ENCODE measurements around the gene CCM2.

The CCM2 gene

DNA sequence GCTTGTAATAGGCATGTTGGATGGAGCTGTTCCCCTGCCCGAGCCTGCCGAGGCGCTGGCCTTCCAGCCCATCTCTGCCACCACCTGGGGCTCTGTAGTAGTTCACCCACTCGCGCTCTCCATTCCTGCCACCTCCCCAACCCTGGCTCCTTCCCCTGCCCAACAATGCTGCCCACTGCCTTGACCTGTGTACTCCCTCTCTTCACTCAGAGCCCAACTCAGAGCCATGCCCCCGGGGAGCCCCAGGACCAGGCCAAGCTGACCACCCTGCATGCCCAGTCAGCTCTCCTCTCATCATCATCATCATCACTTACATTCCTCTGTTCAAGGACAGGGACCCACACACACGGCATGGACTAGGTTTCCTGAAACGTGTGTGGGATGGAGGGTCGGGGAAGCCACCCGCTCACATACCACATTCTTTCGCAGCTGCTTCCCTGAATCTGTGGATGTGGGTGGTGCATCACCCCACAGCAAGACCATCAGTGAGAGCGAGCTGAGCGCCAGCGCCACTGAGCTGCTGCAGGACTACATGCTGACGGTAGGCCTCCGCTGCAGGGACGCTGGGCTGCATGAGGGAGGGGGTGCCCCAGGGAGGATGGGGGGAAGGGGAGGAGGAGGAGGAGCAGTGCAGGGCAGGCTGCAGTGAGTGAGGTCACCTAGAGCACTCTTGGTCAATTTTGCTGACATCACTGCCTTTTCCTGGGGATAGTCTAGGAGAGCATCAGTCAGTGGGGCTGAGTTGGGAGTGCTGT lies 73.2 kb downstream of the CCM2 start:
- H3K79me2 ChIP-seq (ENCODE audit: low read length), result peaks cover 49% of the 10 kb centered on the region
- H3K36me3 ChIP-seq (replicated peaks; ENCODE audit: insufficient read depth, low read length), result peaks cover 15% of the 10 kb centered on the region
- no peak overlapping the region for H3K9ac ChIP-seq (ENCODE audit: low read length)
- no peaks in the 10 kb centered on the region for H3F3A ChIP-seq (ENCODE audit: insufficient read depth, low read length)
- TF ChIP-seq EZH2phosphoT487 (IDR thresholded peaks at IDR 0.05; ENCODE audit: low read length), result no peak
- TF ChIP-seq EZH2 (optimal IDR thresholded peaks at IDR 0.05; ENCODE audit: low read depth, low read length), result no peak
- TF ChIP-seq, protein P1, sequence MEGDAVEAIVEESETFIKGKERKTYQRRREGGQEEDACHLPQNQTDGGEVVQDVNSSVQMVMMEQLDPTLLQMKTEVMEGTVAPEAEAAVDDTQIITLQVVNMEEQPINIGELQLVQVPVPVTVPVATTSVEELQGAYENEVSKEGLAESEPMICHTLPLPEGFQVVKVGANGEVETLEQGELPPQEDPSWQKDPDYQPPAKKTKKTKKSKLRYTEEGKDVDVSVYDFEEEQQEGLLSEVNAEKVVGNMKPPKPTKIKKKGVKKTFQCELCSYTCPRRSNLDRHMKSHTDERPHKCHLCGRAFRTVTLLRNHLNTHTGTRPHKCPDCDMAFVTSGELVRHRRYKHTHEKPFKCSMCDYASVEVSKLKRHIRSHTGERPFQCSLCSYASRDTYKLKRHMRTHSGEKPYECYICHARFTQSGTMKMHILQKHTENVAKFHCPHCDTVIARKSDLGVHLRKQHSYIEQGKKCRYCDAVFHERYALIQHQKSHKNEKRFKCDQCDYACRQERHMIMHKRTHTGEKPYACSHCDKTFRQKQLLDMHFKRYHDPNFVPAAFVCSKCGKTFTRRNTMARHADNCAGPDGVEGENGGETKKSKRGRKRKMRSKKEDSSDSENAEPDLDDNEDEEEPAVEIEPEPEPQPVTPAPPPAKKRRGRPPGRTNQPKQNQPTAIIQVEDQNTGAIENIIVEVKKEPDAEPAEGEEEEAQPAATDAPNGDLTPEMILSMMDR (IDR thresholded peaks at IDR 0.05; ENCODE audit: low read length), result no peak
- H3K9me3 ChIP-seq (replicated peaks; ENCODE audit: insufficient read depth, low read length), result no peaks in the 10 kb centered on the region
- no peak overlapping the region for H3K27ac ChIP-seq (ENCODE audit: low read length)
- H2AFZ ChIP-seq (ENCODE audit: low read length), result no peak overlapping the region
- H3K27me3 ChIP-seq (replicated peaks; ENCODE audit: insufficient read depth, low read length), result no peaks in the 10 kb centered on the region
- no peak for DNase-seq
- H3K9me2 ChIP-seq (replicated peaks; ENCODE audit: insufficient read depth, low read length), result no peaks in the 10 kb centered on the region
- peaks cover 7% of the 10 kb centered on the region; the same call in 1 of the 2 replicates for H4K20me1 ChIP-seq (ENCODE audit: insufficient read depth, low read length)
- no peaks in the 10 kb centered on the region for H3K4me1 ChIP-seq (ENCODE audit: low read length)
- no peak overlapping the region for H3K4me2 ChIP-seq (ENCODE audit: low read depth, low read length)
- no peak overlapping the region for H3K4me3 ChIP-seq (ENCODE audit: low read length)

DNA sequence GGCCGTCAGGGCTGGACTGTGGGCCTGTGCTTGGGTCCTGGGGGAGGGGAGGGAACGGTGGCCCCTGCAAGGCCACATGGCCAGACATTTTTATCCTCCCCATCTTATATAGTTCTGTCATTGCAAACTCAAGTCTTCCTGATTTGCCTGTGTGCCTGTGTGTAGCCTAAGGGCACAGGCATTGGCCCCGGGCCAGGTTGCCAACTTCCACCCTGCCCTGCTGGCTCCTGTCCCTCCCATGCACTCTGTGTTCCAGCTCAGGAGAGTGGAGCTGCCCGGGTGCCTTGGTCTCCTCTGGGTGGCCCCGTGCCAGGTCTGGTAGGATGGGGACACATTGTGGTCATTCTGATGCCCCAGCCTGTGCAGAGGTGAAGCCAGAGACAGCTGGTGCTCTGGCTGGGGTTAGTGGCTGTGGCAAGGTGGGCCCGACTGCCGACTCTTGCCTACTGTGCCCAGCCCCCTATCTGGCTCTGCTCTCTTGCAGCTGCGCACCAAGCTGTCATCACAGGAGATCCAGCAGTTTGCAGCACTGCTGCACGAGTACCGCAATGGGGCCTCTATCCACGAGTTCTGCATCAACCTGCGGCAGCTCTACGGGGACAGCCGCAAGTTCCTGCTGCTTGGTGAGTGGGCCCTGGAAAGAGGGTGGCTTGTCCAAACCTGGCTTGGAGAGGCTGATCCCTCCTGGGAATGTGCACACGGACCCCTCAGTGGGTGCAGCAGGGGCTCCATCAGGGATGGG lies 74.0 kb downstream of the CCM2 start:
- no peak for DNase-seq
- Histone ChIP-seq H3F3A (ENCODE audit: insufficient read depth, low read length) (no peaks in the 10 kb centered on the region), H2AFZ (ENCODE audit: low read length) (no peak overlapping the region), H3K9me3 (replicated peaks; ENCODE audit: insufficient read depth, low read length) (no peaks in the 10 kb centered on the region), H4K20me1 (ENCODE audit: insufficient read depth, low read length) (peaks cover 7% of the 10 kb centered on the region; the same call in 1 of the 2 replicates), H3K9me2 (replicated peaks; ENCODE audit: insufficient read depth, low read length) (no peaks in the 10 kb centered on the region), H3K36me3 (replicated peaks; ENCODE audit: insufficient read depth, low read length) (peaks cover 15% of the 10 kb centered on the region), H3K9ac (ENCODE audit: low read length) (no peak overlapping the region), H3K27ac (ENCODE audit: low read length) (no peak overlapping the region), H3K79me2 (ENCODE audit: low read length) (peaks cover 42% of the 10 kb centered on the region), H3K27me3 (replicated peaks; ENCODE audit: insufficient read depth, low read length) (no peaks in the 10 kb centered on the region), H3K4me2 (ENCODE audit: low read depth, low read length) (no peak overlapping the region), H3K4me1 (ENCODE audit: low read length) (no peaks in the 10 kb centered on the region), H3K4me3 (ENCODE audit: low read length) (no peak overlapping the region)
- TF ChIP-seq EZH2phosphoT487 (IDR thresholded peaks at IDR 0.05; ENCODE audit: low read length), result no peak
- TF ChIP-seq, protein P1 (IDR thresholded peaks at IDR 0.05; ENCODE audit: low read length), result no peak
- no peak for TF ChIP-seq EZH2 (optimal IDR thresholded peaks at IDR 0.05; ENCODE audit: low read depth, low read length)

GRCh38 chr7:45074528-45075354 lies 74.7 kb downstream of the CCM2 start:
- Histone ChIP-seq H2AFZ (ENCODE audit: low read length) (no peak overlapping the region), H3K4me2 (ENCODE audit: low read depth, low read length) (no peak overlapping the region), H3K9ac (ENCODE audit: low read length) (no peak overlapping the region), H3K9me3 (replicated peaks; ENCODE audit: insufficient read depth, low read length) (no peaks in the 10 kb centered on the region), H4K20me1 (ENCODE audit: insufficient read depth, low read length) (peaks cover 7% of the 10 kb centered on the region; the same call in 1 of the 2 replicates), H3K79me2 (ENCODE audit: low read length) (peaks cover 34% of the 10 kb centered on the region), H3K27me3 (replicated peaks; ENCODE audit: insufficient read depth, low read length) (no peaks in the 10 kb centered on the region), H3K9me2 (replicated peaks; ENCODE audit: insufficient read depth, low read length) (no peaks in the 10 kb centered on the region), H3K4me3 (ENCODE audit: low read length) (no peak overlapping the region), H3F3A (ENCODE audit: insufficient read depth, low read length) (no peaks in the 10 kb centered on the region), H3K36me3 (replicated peaks; ENCODE audit: insufficient read depth, low read length) (peaks cover 15% of the 10 kb centered on the region), H3K4me1 (ENCODE audit: low read length) (no peaks in the 10 kb centered on the region), H3K27ac (ENCODE audit: low read length) (no peak overlapping the region)
- TF ChIP-seq, protein P1 (IDR thresholded peaks at IDR 0.05; ENCODE audit: low read length), result no peak
- TF ChIP-seq EZH2phosphoT487 (IDR thresholded peaks at IDR 0.05; ENCODE audit: low read length) (no peak), EZH2 (optimal IDR thresholded peaks at IDR 0.05; ENCODE audit: low read depth, low read length) (no peak)
- DNase-seq, result no peak
